Activated T-cell treated with anti-CD3 and anti-CD28 coated beads for 1 hour (primary cell): ENCODE measurements around the gene CCNI.
"Not testable (repeated sequence)": the region's sequence is repeated elsewhere in the genome, so short reads cannot be mapped to it uniquely, and the experiment has no call there.

Source experiments
- DNase-seq: peaks from one replicate; pipeline ENCODE4 v3.0.0-alpha.2; 2020; ENCODE audit warnings: low read depth

The CCNI gene

DNA sequence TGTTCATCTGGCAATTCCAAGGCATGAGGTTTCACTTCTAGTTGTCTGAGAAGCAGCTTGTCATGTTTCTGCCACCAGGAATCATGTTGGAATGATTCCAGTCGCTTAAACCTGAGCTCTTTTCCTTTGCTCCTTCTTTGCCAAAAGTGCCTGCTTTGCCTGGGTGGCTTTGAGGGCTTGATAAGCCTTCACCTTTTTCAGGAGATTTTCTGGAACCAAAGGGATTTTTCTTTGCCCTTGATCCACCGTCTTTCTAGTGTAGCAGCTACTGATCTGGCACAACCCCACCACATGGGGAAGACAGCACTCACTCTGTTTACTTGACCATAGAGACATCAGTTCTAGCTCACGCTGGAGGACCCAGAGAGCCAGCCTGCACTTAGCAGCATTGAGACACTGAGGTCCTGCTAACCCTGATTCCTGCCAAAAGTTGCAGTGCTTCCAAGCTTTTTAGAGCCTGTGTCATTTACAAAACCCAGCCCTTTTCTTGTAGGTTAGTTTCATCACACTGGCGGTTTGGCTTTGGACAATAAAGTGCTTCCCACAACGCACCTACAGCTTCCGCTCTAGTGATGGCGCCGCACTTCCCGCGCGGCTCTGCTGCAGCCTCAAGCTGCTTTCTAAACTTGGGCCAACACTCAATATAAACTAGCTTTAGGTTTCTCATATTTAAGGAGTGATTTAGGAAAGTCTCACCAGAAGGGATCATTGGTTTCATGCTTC lies 7.3 kb upstream of the CCNI start:
- DNase-seq = no peak

DNA sequence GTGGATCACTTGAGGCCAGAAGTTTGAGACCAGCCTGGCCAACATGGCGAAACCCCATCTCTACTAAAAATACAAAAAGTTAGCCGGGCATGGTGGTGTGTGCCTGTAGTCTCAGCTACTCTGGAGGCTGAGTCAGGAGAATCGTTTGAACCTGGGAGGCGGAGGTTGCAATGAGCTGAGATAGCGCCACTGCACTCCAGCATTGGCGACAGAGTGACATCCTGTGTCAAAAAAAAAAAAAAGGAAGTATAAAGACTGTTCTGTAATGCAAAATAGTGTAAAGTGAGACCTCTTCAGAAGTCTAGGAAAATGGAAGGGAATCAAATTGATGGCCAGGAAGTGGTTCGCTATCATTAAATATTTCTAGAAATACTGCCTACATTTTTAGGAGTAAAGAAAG lies 5.0 kb upstream of the CCNI start:
- DNase-seq = not testable (repeated sequence)

- DNase-seq = no peak
Observed at GRCh38 chr4:77079281-77079680, 3.5 kb upstream of the CCNI start.

GRCh38 chr4:77078401-77078800 lies 2.6 kb upstream of the CCNI start:
- no peak for DNase-seq

- no peak for DNase-seq
Observed at GRCh38 chr4:77076889-77077635, 1.3 kb upstream of the CCNI start.

GRCh38 chr4:77074981-77075855 lies 571 bp downstream of the CCNI start:
- DNase-seq = peak; percentile 71

GRCh38 chr4:77074381-77074831 lies 1.4 kb downstream of the CCNI start:
- no peak for DNase-seq

GRCh38 chr4:77073981-77074380 lies 1.8 kb downstream of the CCNI start:
- no peak for DNase-seq

GRCh38 chr4:77073106-77073809 lies 2.5 kb downstream of the CCNI start:
- DNase-seq = no peak

GRCh38 chr4:77072195-77072753 lies 3.5 kb downstream of the CCNI start:
- DNase-seq = no peak

DNA sequence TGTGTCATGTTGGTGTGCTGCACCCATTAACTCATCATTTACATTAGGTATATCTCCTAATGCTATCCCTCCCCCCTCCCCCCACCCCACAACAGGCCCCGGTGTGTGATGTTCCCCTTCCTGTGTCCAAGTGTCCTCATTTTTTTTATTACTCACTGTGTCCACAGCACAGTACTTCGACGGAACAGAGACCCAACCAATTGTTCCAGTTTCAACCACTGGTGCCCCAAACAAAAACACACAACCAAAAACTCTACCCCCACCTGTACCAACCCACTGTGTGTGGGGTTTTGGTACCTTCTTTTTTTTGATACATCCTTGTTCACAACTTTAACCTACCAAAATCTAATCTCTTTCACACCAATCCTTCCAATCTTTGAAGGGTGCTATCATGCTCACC lies 6.3 kb downstream of the CCNI start:
- DNase-seq = not testable (repeated sequence)

- DNase-seq = no peak
Observed at GRCh38 chr4:77065382-77065781, 10.4 kb downstream of the CCNI start.

DNA sequence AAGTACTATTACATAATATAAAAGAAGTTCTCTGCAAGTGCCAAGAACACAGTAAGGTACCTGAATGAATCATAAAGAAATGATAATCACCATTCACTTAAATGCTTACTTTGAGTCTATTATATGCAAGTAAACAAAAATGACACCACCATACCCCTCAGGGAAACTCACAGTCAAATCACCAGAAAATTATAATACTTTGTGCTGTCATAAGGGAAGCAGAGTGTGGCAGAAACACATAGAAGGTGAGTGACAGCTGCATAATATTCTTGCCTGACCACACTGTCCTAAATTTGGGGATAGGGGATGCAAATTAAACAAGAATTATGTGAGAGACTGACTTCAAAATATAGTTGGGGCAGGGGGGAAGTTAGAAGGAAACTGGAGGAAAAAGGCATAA lies 12.9 kb downstream of the CCNI start:
- no peak for DNase-seq

DNA sequence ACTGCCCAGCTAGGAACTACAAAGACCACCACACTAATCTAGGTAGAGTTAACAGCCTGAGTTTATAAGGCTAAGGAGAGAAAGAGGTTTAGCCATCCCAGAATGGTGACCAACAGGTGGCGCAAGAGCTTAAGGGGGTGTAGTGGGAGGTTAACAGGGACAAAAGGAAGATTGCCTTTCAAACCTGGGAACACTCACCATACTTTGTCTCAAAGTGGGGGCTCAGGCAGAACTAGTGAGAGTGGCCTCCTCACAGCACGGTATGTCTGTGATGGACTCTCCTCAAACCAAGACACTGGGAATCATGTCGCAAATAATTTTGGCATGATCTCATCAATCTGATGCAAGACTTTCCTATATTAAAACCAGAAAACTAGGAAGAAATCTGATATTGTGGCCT lies 23.4 kb downstream of the CCNI start:
- peak; percentile 59 for DNase-seq

GRCh38 chr4:77050962-77051361 lies 24.8 kb downstream of the CCNI start:
- no peak for DNase-seq

DNA sequence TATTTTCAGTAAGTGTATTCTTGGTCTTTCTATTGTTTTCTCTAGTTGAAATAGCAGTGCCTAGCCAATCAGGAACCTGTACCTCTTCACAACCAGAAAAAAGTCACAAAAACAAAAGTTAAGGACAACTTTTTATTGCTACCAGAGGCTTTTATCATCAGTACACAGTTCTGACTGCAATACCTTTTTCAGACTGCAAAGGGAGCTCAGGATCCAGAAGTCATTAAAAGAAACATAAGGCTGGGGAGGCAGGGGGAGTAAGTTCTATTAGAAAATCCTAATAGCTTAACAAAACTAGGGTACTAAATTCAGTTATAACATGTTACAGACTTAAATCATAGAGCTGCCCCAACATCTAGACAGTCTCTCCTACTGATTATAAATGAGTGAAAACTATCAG lies 28.8 kb downstream of the CCNI start:
- DNase-seq = no peak

- DNase-seq = no peak
Observed at GRCh38 chr4:77045490-77045889, 30.3 kb downstream of the CCNI start.

DNA sequence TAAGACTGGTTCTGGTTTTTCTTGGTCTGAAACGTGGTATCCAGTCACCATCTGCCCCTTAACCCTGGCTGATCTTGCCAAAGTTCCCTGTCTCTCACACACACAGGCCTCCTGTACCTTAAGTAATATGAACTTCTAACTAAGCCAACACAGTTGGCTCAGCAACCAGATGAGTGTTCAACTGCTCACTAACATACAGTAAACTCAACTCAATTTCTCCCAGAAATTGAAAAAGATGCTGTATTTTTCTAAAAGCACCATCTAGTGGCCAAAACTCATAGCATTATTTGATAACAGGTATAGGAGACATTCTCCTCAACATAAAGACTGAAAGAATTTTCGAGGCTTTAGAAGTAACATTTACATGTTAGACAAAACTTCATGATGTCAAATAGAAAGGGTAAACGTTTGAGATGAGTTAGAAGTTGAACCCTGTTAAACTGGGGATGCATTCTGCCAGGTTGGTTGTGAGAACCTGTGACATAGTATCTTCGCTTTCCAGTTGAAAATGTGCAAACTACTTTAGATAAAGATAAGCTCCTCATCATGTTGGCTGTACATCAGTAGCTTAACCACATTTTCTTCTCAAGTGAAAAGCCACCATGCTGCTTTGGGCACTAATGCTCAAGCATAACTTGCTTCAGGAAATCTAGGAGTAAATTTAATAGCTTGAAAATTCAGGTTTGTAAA lies 31.2 kb downstream of the CCNI start:
- DNase-seq = no peak

GRCh38 chr4:77043507-77044136 lies 32.2 kb downstream of the CCNI start:
- DNase-seq = no peak
